WTC11 (cell line): Measurements from ENCODE around the gene MT1B. TPM values are rescaled to one million over a fixed set of nuclear protein-coding genes. Genes with fewer than 3 reads are reported as not detected.

Experiments
- ATAC-seq: fragments of 200-7000 bp; cut with Tn5 transposase; 2 replicates; pipeline ENCODE4 v1.10.0; 2021; ENCODE audit warnings: mild to moderate bottlenecking, moderate library complexity
- CTCF ChIA-PET: fragments of 300-600 bp; sonication (Branson Sonifier 250); formaldehyde crosslinking; loops from one replicate; lab custom pipeline; 2021; ENCODE audit warnings: antibody characterized with exemption; lab: Charles Lee
- POLR2A ChIA-PET: fragments of 350-600 bp; sonication (Branson Sonifier 250); formaldehyde crosslinking; loops from one replicate; lab custom pipeline; 2021; ENCODE audit warnings: antibody characterized with exemption; lab: Charles Lee
- DNase-seq: peaks from one replicate; pipeline ENCODE4 v3.0.0; 2021; ENCODE audit warnings: low spot score
- H3K27ac Mint-ChIP-seq: 2 replicates; pipeline ENCODE4 v1.8.0; 2021; ENCODE audit warnings: mixed read lengths
- H3K27me3 Mint-ChIP-seq: 2 replicates; pipeline ENCODE4 v1.8.0; 2021; ENCODE audit warnings: low read depth, mild to moderate bottlenecking, moderate library complexity, mixed read lengths
- H3K36me3 Mint-ChIP-seq: 2 replicates; pipeline ENCODE4 v1.8.0; 2021; ENCODE audit warnings: mixed read lengths
- H3K4me1 Mint-ChIP-seq: 2 replicates; pipeline ENCODE4 v1.8.0; 2022; ENCODE audit warnings: mixed read lengths
- H3K4me3 Mint-ChIP-seq: 2 replicates; pipeline ENCODE4 v1.8.0; 2021; ENCODE audit warnings: mild to moderate bottlenecking, moderate library complexity, mixed read lengths
- H3K9me3 Mint-ChIP-seq: 2 replicates; pipeline ENCODE4 v1.8.0; 2021; ENCODE audit warnings: mixed read lengths
- ATF1 ChIP-seq: sonication (generic); formaldehyde crosslinking; IDR thresholded peaks from 2 replicates; pipeline ENCODE4 v1.8.1; 2023; ENCODE audit warnings: mild to moderate bottlenecking, moderate library complexity, missing genetic modification reagents
- GABPB1 ChIP-seq: sonication (generic); formaldehyde crosslinking; IDR thresholded peaks from 2 replicates; pipeline ENCODE4 v1.8.1; 2023; ENCODE audit warnings: mild to moderate bottlenecking, missing genetic modification reagents
- HMGA2 ChIP-seq: fragments of 250-450 bp; sonication (Bioruptor Pico); IDR thresholded peaks from 2 replicates; pipeline ENCODE4 v1.4.0; 2021; ENCODE audit warnings: mild to moderate bottlenecking, moderate library complexity
- MAX ChIP-seq: sonication (generic); formaldehyde crosslinking; IDR thresholded peaks from 2 replicates; pipeline ENCODE4 v1.8.0; 2022; ENCODE audit warnings: mild to moderate bottlenecking, missing genetic modification reagents
- NFE2L1 ChIP-seq: sonication (generic); formaldehyde crosslinking; IDR thresholded peaks from 2 replicates; pipeline ENCODE4 v1.8.1; 2023; ENCODE audit warnings: missing genetic modification reagents
- PRRX2 ChIP-seq: fragments of 250-450 bp; sonication (Bioruptor Pico); IDR thresholded peaks from 2 replicates; pipeline ENCODE4 v1.8.0; 2021; ENCODE audit warnings: mild to moderate bottlenecking
- SMAD3 ChIP-seq: sonication (generic); formaldehyde crosslinking; IDR thresholded peaks from 2 replicates; pipeline ENCODE4 v1.8.0; 2022; ENCODE audit warnings: missing genetic modification reagents, mild to moderate bottlenecking, borderline replicate concordance
- USF2 ChIP-seq: sonication (generic); formaldehyde crosslinking; IDR thresholded peaks from 2 replicates; pipeline ENCODE4 v1.8.1; 2023; ENCODE audit warnings: mild to moderate bottlenecking, missing genetic modification reagents, moderate library complexity
- ZNF138 ChIP-seq: sonication (generic); formaldehyde crosslinking; conservative IDR thresholded peaks from 2 replicates; pipeline ENCODE4 v1.8.1; 2022; ENCODE audit warnings: mild to moderate bottlenecking, moderate library complexity, missing genetic modification reagents
- ZNF423 ChIP-seq: fragments of 250-450 bp; sonication (Bioruptor Pico); IDR thresholded peaks from 2 replicates; pipeline ENCODE4 v2.1.2; 2022; ENCODE audit warnings: mild to moderate bottlenecking, moderate library complexity
- total RNA-seq: library from RNA; stranded (reverse); gene quantifications from 3 replicates; pipeline ENCODE4 v1.2.3, GENCODE V29; 2021
- TF ChIP-seq, protein P1 (sequence below): sonication (generic); formaldehyde crosslinking; IDR thresholded peaks from 2 replicates; pipeline ENCODE4 v1.8.0; 2022; ENCODE audit warnings: missing genetic modification reagents
- TF ChIP-seq, protein P2 (sequence below): sonication (generic); formaldehyde crosslinking; IDR thresholded peaks from 2 replicates; pipeline ENCODE4 v1.8.1; 2023; ENCODE audit warnings: mild to moderate bottlenecking, moderate library complexity, missing genetic modification reagents
- TF ChIP-seq, protein P3 (sequence below): sonication (generic); formaldehyde crosslinking; IDR thresholded peaks from 2 replicates; pipeline ENCODE4 v1.8.1; 2023; ENCODE audit warnings: mild to moderate bottlenecking, missing genetic modification reagents, moderate library complexity
- TF ChIP-seq, protein P4 (sequence below): sonication (generic); formaldehyde crosslinking; IDR thresholded peaks from 2 replicates; pipeline ENCODE4 v1.8.1; 2023; ENCODE audit warnings: mild to moderate bottlenecking, missing genetic modification reagents

The MT1B gene
- total RNA-seq, 1 experiment from 2014 or later: not detected

DNA sequence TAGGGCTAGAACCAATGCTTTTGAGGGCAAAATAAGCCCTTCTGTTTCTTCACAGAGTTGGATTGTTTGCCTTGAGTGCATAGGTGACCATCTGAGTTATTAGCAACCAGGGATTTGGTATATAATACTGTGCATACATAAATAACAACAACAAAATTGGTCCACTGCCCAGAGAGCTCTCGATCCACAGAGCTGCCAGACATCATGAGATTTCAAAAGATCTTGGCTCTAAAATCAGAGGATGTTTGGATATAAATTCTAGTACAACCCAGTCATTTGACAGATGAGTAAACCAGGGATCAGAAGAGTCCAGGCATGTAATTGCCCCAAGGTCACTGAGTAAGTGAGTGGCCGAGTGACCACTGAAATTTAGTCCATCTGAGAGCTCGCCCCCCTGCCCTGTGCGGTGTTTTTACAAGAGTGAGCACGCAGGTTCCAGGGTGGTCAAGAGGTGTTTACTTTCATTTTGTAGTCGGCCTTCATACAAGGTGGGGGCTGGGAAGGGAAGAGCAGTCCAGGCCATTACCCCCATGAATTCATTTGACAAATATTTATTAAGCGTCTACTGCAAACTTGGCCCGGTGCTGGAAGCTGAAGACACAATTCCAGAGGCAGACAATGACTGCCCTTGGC lies 45.1 kb upstream of the MT1B start:
- POLR2A ChIA-PET: interaction anchor here (0.6 to 2.4 kb wide), 2 partner anchors 59 to 62 kb away, joined by 3 to 27 read pairs; partner anchors contain the start of genes MT1G and MT1H
- H3K4me3 Mint-ChIP-seq: no peak overlapping the region
- H3K4me1 Mint-ChIP-seq: peaks cover 43% of the 10 kb centered on the region

DNA sequence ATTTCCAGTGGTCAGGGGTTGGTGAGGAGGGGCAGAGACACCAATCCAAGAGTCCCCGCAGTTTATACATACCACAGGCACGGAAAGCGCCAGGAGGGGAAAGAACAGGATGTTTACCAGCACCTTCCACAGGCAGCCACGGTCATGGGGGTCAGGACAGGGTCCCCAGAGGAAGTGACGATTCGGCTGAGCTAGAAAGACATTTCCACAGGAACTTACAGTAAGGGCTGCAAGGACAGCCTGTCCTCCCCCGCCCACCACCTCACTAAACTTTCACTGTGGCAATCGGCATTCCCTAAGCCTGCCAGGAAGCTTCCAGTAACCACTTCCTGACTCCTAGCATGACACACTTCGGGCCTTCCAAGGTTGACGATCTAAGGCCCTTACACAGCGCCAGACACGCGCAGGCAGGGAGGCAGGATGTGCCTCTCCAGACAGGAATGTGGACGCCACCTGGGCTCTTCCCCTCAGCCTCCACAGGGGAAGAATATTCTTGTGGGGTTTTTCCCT lies 44.5 kb upstream of the MT1B start:
- ChIA-PET CTCF (interaction anchor here (1.0 to 4.5 kb wide), 3 partner anchors 37 to 95 kb away, joined by 3 to 28 read pairs (median 3); no protein-coding TSS in a partner anchor), POLR2A (interaction anchor here (0.6 to 4.8 kb wide), 3 partner anchors 19 to 62 kb away, joined by 3 to 68 read pairs (median 27); partner anchors contain the start of genes MT1E, MT1G and MT1H)
- DNase-seq (no peak), ATAC-seq (peak; percentile 4; the same call in 1 of the 2 replicates)
- Mint-ChIP-seq H3K36me3 (no peaks in the 10 kb centered on the region), H3K9me3 (no peaks in the 10 kb centered on the region), H3K27me3 (peaks cover 61% of the 10 kb centered on the region), H3K4me3 (no peak overlapping the region), H3K4me1 (peaks cover 43% of the 10 kb centered on the region), H3K27ac (no peak overlapping the region)
- TF ChIP-seq, protein P1, sequence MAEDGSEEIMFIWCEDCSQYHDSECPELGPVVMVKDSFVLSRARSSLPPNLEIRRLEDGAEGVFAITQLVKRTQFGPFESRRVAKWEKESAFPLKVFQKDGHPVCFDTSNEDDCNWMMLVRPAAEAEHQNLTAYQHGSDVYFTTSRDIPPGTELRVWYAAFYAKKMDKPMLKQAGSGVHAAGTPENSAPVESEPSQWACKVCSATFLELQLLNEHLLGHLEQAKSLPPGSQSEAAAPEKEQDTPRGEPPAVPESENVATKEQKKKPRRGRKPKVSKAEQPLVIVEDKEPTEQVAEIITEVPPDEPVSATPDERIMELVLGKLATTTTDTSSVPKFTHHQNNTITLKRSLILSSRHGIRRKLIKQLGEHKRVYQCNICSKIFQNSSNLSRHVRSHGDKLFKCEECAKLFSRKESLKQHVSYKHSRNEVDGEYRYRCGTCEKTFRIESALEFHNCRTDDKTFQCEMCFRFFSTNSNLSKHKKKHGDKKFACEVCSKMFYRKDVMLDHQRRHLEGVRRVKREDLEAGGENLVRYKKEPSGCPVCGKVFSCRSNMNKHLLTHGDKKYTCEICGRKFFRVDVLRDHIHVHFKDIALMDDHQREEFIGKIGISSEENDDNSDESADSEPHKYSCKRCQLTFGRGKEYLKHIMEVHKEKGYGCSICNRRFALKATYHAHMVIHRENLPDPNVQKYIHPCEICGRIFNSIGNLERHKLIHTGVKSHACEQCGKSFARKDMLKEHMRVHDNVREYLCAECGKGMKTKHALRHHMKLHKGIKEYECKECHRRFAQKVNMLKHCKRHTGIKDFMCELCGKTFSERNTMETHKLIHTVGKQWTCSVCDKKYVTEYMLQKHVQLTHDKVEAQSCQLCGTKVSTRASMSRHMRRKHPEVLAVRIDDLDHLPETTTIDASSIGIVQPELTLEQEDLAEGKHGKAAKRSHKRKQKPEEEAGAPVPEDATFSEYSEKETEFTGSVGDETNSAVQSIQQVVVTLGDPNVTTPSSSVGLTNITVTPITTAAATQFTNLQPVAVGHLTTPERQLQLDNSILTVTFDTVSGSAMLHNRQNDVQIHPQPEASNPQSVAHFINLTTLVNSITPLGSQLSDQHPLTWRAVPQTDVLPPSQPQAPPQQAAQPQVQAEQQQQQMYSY (CRISPR knock-in tag): no peak
- TF ChIP-seq SMAD3 (CRISPR knock-in tag): no peak
- TF ChIP-seq ZNF138 (CRISPR knock-in tag): no peak
- TF ChIP-seq USF2 (CRISPR knock-in tag): no peak
- TF ChIP-seq, protein P2, sequence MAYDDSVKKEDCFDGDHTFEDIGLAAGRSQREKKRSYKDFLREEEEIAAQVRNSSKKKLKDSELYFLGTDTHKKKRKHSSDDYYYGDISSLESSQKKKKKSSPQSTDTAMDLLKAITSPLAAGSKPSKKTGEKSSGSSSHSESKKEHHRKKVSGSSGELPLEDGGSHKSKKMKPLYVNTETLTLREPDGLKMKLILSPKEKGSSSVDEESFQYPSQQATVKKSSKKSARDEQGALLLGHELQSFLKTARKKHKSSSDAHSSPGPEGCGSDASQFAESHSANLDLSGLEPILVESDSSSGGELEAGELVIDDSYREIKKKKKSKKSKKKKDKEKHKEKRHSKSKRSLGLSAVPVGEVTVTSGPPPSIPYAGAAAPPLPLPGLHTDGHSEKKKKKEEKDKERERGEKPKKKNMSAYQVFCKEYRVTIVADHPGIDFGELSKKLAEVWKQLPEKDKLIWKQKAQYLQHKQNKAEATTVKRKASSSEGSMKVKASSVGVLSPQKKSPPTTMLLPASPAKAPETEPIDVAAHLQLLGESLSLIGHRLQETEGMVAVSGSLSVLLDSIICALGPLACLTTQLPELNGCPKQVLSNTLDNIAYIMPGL (CRISPR knock-in tag): no peak
- peak; percentile 73 for TF ChIP-seq GABPB1 (CRISPR knock-in tag)
- no peak for TF ChIP-seq NFE2L1

More for the DNA sequence above, 45.1 kb upstream of the MT1B start:
- ATAC-seq (no peak), DNase-seq (no peak)
- Mint-ChIP-seq H3K36me3 (no peaks in the 10 kb centered on the region), H3K9me3 (no peaks in the 10 kb centered on the region), H3K27me3 (peaks cover 58% of the 10 kb centered on the region), H3K27ac (no peak overlapping the region)
- CTCF ChIA-PET: interaction anchor here (1.0 kb wide), 2 partner anchors 37 to 95 kb away, joined by 3 read pairs; no protein-coding TSS in a partner anchor
- TF ChIP-seq ZNF423 (CRISPR knock-in tag) (no peak), HMGA2 (no peak)
- TF ChIP-seq, protein P3, sequence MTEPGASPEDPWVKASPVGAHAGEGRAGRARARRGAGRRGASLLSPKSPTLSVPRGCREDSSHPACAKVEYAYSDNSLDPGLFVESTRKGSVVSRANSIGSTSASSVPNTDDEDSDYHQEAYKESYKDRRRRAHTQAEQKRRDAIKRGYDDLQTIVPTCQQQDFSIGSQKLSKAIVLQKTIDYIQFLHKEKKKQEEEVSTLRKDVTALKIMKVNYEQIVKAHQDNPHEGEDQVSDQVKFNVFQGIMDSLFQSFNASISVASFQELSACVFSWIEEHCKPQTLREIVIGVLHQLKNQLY (CRISPR knock-in tag): no peak

- H3K36me3 Mint-ChIP-seq: no peaks in the 10 kb centered on the region
- H3K27ac Mint-ChIP-seq: peak overlapping the region; percentile 18; the same call in 1 of the 2 replicates
- DNase-seq: no peak
- peak overlapping the region; percentile 79 for H3K4me3 Mint-ChIP-seq
- CTCF ChIA-PET: interaction anchor here (1.0 to 4.5 kb wide), 3 partner anchors 18 to 94 kb away, joined by 3 to 28 read pairs (median 3); partner anchors contain the start of gene MT1E
- H3K4me1 Mint-ChIP-seq: peaks cover 43% of the 10 kb centered on the region
- no peak for ATAC-seq
- H3K27me3 Mint-ChIP-seq: peaks cover 66% of the 10 kb centered on the region
- no peaks in the 10 kb centered on the region for H3K9me3 Mint-ChIP-seq
- TF ChIP-seq PRRX2 (CRISPR knock-in tag): no peak
- TF ChIP-seq, protein P2 (CRISPR knock-in tag): no peak
- no peak for TF ChIP-seq SMAD3 (CRISPR knock-in tag)
- TF ChIP-seq, protein P4, sequence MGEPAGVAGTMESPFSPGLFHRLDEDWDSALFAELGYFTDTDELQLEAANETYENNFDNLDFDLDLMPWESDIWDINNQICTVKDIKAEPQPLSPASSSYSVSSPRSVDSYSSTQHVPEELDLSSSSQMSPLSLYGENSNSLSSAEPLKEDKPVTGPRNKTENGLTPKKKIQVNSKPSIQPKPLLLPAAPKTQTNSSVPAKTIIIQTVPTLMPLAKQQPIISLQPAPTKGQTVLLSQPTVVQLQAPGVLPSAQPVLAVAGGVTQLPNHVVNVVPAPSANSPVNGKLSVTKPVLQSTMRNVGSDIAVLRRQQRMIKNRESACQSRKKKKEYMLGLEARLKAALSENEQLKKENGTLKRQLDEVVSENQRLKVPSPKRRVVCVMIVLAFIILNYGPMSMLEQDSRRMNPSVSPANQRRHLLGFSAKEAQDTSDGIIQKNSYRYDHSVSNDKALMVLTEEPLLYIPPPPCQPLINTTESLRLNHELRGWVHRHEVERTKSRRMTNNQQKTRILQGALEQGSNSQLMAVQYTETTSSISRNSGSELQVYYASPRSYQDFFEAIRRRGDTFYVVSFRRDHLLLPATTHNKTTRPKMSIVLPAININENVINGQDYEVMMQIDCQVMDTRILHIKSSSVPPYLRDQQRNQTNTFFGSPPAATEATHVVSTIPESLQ (CRISPR knock-in tag): no peak
- TF ChIP-seq ATF1: no peak
- TF ChIP-seq MAX: no peak
- POLR2A ChIA-PET: interaction anchor here (1.1 to 4.8 kb wide), 4 partner anchors 19 to 75 kb away, joined by 5 to 68 read pairs (median 16); partner anchors contain the start of genes MT1E, MT1G, MT1H and MT1X
Observed at GRCh38 chr16:56607675-56608042, 44.0 kb upstream of the MT1B start.
